ENCODE results near the gene AGBL3.

GRCh38 chr7:135169141-135169963 is 183.0 kb downstream of the AGBL3 start:
- TF ChIP-seq POLR2AphosphoS5 (IDR thresholded peaks at IDR 0.05; ENCODE audit: borderline replicate concordance, low read depth, low read length) (no peak), EZH2 (IDR thresholded peaks at IDR 0.05) (no peak), FOXP2 (optimal IDR thresholded peaks at IDR 0.05; ENCODE audit: control extremely low read depth, extremely low read length, insufficient read depth) (no peak)

Data from SK-N-MC (cell line).